Measurements from ENCODE around the gene AUTS2.
"Not testable (repeated sequence)": the region's sequence is repeated elsewhere in the genome, so short reads cannot be mapped to it uniquely, and the experiment has no call there.

AUTS2 gene

DNA sequence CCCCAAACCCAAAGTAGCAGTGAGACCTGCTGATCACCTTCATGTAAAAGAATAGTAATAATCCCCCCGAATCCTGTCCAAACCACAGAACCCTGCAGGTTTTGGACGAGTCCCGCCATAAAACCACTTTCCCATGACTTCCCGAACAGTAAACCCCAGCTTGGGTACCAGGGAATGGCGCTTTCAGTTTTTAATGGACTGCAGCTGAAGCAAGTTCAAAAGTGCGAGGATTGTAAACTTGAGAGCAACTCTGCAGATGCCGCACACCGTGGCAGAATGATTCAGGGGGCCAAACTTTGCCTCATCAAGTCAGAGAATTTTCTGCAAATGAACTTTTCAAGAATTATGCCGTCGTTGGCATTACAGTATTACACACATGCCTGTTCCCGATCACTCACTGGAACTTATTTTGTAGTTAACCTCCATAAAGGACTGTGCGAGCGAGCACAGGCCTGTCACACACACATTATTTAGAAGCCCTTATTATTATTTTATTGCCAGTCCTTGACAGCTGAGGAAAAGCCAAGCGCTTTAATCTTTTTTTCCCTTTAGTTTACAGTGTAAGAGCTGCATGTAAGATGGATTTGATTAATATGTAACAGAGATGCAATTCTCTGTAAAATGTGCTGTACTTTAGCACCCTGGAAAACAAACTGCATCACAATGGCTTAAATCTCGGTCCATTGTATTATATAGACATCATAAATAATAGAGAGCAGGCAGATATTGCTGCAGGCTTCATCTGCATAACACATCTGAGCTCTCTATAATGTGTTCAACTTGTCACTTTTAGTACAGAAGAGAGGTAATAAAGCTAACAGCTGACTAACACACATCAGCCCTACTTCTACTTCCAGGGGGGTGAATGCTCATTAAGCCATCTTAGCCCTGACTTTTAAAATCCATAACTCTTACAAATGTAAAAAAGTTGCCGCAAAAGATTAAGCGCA is 1040.2 kb downstream of the AUTS2 start:
- no peak for DNase-seq

DNA sequence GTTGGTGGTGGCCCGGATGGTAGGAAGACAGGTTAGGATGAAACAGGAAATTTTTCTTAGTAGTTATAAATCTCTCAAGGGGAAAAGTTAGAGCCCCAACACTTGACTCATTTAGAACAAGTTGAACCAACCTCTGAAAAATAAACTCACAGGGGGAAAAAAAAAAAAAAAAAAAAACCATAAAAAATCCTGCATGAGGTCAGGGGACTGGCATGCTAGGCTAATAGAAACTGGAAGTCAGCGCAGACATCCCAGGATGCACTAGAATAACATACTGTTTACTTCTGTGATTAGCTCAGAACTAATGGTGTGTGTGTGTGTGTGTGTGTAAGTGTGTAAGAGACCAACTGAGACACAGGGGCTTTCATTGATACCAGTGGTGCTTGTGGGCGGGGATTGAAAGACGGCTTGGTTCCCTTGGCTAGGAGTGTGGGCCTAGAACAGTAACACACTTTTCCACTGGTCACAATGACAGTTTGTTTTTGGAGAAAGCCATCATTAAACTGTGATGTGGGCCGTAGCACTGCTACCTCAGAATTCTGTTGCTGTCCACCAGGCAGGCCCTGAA is 1042.1 kb downstream of the AUTS2 start:
- DNase-seq, result no peak

DNA sequence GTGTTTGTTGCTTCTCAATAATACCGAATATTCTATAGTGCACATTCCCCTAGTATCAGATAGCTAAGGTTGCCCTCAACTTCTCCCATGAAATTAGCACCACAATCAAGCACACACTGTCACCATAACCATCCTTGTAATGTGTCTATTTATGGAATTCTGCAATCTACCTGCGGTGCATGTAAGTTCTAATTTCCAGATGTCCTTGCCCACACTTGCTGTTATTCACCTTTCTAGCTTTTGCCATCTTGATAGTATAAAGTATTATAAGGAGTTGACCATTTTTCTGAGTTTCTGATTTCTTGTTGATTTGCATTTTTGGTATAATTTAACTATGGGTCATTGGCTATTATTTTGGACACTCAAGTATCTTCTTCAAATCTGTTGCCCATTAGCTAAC is 1043.6 kb downstream of the AUTS2 start:
- no peak for DNase-seq

DNA sequence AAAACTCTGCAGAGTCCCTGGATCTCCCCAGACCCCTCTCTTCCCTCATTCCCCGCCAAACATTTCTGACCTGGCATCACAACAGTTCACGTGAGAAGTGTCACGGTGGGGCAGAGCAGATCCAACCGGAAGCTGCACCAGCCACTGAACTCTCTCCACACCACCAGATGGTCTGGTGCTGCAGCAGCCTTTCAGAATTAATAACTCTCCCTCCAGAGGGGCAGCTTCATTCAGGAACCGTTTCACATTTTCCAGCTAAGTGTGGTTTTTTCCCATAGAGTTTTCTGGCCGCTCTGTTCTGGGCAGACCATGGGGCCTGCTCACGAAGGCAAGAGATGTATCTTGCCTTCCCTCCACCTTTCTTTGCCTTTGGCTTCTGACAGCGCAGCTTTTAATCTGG is 1047.0 kb downstream of the AUTS2 start:
- DNase-seq, result no peak

DNA sequence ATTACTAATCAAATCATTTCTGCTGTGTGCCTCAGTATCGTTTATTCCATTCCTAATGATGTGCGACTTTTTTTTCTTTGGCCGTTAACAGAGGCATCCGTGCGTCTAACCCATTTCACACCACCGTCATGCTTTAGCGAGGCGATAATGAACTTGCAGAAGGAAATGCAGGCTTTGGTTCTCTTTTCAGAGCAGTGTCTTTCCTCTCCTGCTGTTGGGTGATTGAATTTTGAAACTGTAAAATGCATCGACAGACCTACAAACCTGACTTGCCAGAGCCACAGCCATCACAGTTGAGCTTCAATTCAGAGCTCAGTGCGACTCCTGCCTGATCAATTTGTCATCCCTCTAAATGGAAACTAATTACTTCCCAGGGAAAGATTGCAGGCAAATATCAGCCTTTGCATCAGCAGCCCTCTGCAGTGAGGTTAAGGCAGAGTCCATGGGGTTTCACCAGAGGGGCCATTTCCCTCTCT is 1047.6 kb downstream of the AUTS2 start:
- no peak for DNase-seq

DNA sequence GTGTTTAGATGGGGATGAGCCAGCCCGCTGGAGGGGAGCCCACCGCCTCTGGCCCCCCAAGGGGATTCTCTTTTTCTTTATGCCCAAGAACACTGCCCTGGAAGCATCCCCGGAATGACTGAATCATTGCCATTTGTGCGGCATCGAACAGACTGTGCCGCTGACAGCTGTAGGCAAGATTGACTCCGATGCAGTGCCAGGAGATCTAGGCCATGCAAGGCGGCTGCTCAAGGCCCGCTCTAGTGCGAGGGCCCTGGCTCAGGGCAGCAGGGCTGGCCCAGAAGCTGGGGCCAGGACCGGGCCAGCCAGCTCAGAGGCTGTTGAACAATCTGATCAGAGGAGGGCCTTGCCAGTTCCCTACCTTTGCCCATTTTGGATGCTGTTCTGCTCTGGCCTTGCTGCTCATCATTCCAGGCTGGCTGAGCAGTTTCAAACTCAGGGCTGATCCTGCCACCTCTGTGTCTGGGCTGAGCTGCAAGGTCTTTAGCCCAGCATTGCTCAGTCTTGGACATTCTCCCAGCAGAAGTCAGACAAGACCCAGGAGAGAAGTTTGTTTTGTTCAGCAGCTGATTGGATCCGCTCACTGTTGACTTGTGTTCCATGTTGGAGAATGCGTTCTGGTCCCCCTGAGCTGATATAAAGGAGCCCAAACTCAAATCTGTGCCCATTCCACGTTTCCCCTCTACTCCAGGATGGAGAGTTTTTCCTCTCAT is 1048.4 kb downstream of the AUTS2 start:
- peak in 9 of 14 donors; percentile 6 to 78 (median 37) for DNase-seq

DNA sequence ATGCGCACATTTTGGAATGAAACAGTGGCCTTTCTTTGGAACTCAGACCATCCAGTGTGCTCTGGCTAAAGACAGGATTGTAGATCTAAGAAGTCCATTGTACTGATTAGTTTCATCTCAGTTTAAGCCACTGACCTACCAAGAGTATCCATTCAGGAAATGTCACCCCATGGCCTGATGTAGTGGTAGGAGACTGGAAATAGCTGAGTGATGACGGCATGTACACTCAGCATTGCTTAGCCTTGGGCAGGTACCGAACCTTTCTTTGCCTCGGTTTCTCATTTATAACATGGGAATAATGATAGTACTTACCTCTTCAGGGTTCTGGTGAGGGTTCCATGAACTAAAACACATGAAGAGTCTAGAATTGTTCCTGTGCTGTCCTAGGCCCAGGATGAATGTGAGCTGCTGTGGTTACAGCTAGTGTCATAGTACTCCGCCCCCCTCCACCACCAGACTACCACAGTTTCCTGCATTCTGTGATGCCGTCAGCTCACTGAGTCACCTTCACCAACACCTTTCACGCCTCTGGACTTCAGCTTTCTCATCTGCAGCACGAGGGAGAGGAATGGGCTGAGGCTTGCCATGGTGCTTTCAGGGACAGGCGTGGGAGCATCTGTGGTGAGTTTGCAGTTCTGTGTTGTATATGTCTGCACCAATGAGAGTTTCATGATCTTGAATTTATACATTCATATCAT is 1049.7 kb downstream of the AUTS2 start:
- DNase-seq, result no peak

DNA sequence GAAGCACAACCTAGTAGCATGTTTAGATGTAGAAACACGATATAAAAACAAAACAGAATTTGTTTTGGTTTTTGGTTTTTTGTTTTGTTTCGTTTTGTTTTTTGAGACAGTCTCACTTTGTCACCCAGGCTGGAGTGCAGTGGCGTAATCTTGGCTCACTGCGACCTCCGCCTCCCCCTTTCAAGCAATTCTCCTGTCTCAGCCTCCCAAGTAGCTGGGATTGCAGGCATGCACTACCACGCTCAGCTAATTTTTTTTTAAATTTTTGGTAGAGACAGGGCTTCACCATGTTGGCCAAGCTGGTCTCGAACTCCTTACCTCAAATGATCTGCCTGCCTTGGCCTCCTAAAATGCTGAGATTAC is 1050.2 kb downstream of the AUTS2 start:
- not testable (repeated sequence) for DNase-seq

DNA sequence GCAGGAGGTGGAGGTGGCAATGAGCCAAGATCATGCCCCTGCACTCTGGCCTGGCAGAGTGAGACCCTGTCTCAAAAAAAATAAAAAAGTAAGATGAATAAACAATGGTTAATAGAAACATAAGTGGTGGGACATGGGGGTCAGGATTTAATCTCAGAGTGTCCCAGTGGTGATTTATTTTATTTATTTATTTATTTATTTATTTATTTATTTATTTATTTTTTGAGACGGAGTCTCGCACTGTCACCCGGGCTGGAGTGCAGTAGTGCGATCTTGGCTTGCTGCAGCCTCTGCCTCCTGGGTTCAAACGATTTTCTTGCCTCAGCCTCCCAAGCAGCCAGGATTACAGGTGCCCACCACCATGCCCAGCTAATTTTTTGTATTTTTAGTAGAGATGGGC is 1051.0 kb downstream of the AUTS2 start:
- no peak for DNase-seq

DNA sequence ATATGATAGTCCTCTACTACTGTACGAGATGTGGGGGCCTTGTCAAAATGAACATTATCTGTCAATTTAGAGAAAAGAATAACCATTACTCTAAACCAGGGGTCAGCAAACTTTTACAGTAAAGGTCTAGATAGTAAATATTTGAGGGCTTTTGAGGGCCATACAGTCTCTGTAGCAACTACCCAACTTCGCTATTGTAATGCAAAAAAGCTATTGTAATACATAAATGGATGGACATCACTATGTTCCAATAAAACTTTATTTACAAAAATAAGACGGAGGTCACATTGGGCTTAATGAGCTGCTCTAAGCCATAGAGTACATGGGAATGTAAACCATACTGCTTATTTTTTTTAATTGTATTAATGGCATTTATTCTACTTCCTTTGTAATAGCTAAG is 1055.9 kb downstream of the AUTS2 start:
- no peak for DNase-seq

DNA sequence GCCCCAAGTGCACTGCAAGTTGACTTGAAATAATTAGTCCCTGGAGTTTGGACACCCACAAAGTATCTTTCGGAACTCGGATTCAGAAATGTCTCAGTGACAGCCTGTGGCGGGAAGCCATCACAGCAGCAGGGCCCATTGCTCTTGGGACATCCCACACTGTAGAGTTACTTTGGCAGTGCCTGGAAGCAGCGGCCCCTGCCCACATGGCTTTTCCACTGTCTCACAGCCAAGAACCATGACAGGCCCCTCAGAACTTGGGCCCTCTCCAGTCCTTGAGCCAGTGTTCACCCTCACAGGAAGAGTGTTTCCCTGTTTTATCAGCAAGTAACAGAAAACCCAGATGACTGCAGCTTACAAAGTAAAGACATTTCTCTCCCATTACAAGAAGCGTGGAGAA is 1056.7 kb downstream of the AUTS2 start:
- DNase-seq, result peak in 9 of 14 donors; percentile 1 to 76 (median 20)

DNA sequence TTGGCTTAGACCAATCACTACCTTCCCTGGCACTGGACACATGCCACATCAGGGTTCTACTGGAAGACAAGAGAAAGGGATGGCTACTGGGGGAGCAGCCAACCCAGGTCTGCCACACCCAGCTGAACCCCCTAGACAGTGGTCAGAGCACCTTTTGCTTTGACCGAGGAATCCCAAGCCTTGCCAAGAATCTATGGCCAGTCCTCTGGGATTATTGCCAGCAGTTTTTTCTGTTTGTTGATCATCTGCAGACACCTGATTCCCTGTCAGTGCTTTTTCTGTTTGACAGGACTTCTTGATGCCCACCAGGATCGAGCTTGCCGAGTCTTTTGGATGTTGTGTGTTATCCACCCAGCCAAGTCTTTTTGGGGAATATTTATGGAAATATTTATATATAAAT is 1057.4 kb downstream of the AUTS2 start:
- DNase-seq, result no peak

DNA sequence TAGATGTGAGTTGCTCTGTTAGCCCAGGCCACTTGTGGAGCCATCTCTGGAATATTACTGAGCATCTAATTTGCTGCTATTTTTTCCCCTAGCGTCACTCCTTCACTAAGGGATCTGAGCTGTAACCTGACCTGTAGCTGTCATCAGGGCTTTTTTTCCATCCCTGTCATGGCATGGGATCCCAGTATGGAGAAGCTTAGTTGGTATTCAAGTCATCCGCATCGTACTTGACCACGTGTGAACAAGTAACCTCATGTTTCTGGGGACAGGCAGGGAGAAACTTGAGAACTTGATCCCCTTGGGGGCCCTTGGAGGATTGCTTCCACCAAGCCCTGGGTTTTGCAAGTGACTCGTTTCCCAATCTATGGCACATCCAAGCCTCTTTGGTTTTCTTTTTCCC is 1059.3 kb downstream of the AUTS2 start:
- no peak for DNase-seq

DNA sequence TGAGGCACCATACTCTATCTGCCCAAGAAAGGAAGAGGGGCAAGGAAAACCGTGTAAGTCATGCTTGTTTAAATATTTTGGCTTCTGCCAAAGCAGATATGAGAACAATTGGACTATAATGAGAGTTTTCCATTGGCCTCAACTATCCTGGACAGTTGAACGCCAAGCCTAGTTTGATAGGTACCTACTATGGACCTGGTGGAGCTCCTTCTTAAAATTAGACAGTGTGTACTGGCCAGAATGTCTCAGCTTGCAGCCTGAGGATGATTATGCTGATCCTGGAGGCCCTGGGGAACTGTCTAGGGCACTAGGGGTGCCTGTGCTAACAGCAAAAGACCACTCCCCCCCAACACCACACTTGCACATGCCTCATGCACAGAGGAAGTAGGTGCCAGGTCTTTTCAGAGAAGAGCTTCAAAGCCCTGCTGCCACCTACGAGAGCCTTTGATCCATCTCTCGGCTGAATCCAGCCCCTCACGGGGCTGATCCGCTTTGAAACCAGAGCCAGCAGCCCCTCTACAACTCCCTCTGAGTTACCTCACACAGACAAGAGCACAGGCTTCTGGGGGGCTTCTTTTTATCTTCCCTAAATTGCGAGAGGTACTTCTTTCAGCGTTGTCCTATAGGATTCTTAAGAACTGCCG is 1059.8 kb downstream of the AUTS2 start:
- DNase-seq, result no peak

DNA sequence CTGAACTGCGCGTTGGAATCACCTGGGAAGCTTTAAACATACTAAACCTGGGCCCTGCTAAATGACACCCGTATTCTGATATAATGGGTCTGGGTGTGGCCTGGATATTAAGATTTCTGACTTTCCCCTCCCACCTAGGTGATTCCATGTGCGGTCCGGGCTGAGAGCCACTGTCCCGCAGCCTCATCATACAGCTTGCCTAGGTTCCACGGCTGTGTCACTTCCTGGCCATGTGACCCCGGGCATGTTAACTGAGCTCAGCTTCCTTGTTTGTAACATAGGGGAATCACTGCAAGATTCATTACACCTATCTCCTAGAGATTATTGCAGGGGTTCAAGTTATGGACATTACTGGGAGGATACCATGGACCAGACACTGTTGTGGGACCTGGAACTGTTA is 1061.0 kb downstream of the AUTS2 start:
- DNase-seq, result no peak

DNA sequence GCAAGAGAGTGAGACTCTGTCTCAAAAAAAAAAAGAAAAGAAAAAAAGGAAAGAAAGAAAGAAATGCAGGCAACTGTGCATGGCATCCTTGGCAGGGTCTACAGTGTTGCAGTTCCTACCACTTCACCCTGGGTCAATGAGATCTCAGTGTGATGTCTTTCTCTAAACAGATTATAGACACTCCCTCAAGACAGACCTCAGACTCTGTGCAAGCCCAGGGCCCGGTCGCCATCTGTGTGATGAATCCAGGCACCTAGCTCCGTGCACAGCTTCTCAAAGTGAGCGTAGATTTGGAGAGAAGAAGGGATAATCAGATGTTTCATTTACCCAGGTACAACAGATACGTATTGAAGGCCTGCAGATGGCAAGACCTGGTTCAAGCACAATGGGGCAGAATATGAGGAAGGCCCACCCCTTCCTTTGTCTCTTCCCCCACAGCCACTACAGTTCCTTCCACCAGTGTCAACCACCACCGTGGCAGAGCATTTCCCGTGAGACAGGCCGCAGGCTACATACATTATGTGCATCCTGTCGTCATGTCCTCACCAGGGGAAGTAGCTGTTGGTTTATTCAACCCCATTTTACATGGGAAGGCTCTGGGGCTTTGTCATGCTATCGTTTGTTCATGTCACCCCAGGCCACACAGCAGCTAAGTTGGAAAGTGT is 1062.0 kb downstream of the AUTS2 start:
- no peak for DNase-seq

DNA sequence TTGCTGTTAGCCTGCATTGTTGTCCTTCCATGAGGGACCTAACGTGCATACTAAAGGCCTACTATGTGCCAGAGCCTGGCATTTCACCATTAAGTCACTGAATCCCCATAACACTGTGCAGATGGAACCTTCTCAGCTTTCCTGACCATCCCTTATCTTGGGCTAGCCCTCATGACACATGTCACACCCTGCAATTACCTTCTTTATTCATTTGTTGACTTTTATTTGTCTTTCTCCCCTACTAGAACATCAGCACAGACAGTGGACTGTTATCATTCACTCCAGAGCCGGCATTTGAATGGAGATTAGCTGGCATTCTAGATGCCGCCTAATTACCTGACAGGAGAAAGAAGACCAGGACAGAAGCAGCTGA is 1062.5 kb downstream of the AUTS2 start:
- DNase-seq, result no peak

DNA sequence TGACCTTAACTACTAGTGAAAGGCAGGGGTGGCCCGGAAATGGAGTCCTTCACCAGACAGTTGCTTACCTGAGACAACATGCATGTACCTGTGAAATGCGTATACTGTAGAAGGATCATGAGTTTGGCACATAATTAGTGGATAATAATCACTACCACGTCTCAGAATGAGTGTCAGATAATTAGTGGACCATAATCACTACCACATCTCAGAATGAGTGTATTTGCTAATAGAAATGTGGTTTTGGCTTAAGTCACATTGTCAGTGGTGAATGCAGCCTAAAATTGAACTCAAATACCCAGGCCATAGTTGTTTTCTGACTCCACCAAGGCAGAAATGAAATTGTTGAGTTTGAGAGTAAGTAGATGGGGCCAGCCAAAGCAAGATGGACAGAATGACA is 1065.4 kb downstream of the AUTS2 start:
- DNase-seq, result no peak

DNA sequence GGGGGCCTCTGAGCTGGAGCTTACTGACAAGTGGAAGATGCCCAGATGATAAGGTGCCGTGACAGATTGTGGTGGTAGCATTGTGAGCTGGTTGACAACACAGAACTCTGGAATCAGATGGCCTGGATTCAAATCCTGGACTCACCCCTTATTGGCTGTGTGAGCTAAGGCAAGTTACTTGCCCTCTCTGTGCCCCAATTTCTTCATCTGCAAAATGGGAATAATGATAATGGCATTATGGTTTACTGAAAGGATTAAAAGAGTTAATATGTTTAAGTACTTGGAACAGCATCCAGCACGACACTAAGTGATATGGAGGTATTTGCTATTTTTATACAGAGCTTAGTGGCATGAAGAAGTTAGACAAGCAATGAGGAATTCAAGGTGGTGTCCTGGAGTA is 1067.7 kb downstream of the AUTS2 start:
- no peak for DNase-seq

DNA sequence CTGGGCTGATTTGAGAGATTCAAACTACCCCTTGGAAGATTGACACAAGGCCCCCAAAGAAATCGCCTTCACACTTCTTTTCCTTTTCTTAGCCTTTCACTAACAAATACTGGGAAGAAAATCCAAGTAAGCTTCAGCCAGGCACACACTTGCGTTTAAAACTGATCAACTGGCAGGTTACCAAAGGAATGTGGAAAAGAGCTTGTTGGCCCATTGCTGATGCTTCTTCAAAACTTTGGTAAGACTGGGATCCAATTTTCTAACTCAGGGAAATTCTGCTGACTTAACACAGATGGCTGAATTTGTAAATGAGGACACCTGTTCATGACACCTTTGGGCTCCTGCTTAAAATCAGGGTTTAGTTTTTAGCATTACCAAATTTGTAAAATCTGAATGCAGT is 1069.1 kb downstream of the AUTS2 start:
- no peak for DNase-seq

DNA sequence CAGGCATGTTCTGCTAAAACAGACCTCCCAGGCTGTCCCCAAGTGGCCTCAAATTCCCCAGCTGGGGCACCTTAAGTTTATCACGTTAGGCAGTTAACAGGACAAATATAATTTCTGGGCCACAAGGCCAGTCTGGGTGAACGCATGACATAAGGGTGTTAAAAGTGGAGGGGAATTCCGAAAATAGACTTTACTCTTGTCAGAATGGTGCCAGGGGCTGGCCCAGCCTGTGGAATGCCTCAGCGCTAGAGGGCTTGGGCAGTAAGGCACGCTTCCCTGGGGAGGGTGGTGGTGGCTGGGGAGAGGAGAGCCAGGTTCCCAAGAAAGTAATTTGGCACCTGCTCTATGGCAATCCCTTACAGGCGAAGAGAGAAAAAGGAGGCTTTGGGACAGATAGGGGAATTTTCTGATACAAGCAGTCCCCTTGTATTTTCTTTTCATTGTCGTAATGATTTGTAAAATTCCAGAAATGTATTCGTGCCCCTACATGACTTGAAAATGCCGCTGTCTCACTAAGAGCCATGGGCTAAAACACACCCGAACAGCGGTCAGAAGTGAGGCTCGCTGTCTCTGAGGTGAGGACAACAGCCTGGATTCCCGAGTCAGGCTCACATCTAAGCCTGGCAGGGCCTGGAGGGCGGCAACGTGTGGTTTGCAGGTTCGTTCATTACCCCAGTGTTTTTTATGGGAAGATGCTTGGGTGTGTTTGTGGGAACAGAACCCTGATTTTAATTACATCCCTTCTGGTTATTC is 1070.5 kb downstream of the AUTS2 start:
- no peak for DNase-seq
